Measurements from ENCODE around the gene TCTN2.

The TCTN2 gene

DNA sequence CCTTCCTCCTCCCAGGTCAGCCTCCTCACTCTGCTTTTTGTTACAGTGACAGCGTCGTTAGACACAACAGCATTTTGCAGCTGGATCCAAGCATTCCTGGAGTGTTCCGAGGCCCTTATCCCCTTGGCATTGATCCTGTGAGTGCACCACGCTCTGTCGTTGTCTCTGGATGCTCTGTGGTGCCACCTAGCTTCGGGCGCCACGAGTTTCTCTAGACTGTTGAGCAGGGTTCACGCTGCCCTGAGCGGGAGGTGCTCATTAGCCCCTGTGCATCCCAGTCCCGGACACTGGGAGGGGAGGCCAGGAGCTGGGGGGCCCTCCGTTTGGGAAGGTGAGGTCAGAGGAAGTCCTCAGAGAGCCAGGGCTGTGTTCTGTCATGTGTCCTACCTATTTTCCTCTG, 73.9 kb downstream of the TCTN2 start:
- DNase-seq, result no peak

DNA sequence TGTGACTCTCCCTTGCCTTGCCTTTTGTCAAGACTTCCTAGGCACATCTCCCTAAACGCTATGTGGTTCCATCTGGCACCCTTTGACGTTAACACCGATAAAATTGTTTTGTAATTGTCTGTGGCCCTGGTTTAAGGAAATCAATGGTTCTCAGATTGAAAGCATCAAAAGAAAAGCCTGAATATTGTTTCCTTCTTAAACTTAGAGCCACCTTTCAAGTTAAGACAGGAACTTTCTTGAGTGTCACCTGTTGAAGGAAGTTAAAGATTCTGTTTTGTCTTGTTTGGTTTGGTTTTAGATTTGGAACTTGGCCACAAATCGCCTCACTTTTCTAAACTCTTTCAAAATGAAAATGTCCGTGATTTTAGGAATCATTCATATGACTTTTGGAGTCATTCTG, 76.4 kb downstream of the TCTN2 start:
- DNase-seq, result no peak

DNA sequence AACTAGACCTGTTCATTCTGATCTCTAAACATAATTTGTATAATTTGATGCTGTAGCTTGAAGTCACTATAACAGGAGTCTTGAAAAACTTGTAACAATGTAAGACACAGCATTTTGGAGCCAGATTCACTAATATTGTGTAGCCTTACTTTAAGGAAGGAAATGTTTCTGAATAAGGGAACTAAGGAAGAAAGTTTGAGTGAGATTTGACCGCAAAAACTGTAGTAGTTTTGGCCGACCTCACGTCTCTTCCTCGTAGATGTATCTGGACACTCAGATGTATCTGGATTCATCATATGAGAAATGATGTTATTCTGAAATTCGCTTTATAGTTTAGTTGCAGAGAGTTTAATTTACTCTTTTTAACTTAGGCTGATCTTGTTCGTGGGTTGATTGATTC, 77.2 kb downstream of the TCTN2 start:
- no peak for DNase-seq

DNA sequence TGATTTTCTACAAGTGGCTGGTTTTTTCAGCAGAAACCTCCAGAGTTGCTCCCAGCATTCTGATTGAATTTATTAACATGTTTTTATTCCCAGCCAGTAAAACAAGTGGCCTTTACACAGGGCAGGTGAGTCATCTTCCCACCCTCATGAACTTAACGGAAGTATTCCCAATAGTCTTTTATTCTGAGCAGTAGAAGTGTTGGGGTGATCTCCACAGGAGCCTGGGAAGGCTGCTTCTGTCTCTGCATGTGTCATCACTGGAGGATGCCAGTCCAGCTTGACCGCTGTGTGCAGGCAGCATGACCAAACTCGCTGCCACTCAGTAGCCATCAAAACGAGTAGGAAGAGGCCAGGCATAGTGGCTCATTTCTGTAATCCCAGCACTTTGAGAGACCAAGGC, 77.7 kb downstream of the TCTN2 start:
- no peak for DNase-seq

DNA sequence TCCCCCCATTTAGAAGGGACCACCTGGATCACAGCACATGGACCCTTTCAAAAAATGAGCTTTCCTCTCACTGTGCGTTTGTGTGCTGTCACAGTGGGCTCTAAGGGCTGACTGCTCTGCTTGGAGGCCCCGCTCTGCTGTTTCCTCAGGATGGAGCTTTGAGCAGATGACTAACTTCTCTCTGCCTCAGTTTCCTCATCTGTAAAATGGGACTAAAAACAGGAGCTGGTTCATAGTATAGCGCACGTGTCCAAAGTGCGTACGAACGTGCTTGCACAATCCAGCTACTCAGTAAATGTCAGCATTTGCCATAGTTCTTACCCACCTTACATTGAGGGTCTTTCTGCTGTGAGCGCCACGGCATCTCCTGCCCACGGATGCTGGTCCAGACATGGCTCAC, 78.4 kb downstream of the TCTN2 start:
- DNase-seq, result no peak

DNA sequence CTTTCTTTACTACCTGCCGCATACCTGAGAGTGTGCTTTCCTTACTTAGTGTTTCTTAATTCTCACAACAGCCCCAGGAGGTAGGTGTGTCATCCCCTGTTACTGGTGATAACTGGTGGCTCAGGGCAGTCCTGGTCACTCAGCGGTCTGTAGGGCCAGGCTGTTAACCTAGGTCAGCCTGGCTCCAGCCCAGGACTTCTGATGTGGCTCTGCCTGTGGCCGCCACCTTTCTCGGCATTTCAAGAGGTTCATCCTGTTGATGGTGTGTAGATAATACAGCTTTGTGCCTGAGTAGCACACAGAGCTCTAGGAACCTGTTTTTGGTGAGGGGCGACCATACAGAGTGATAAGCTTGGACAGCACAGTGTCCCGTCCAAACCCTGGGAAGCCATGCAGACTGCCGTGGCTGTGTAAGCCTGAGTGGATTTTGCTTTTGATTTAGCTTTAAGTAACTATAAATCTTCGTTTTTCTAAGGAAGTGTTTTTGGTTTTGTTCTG, 79.3 kb downstream of the TCTN2 start:
- DNase-seq, result no peak

DNA sequence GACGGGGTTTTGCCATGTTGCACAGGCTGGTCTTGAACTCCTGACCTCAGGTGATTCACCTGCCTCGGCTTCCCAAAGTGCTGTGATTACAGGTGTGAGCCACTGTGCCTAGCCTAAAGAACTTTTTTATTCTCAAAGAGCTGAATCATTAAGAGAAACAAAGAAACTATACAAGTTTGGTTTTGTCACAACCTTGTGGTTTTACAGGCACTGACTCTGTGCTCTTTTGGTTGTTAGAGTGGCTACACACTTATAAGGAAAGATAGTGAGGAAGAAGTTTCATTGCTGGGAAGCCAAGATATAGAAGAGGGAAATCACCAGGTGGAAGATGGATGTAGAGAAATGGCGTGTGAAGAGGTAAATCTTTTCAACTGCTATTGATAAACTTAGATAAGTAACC, 81.1 kb downstream of the TCTN2 start:
- no peak for DNase-seq

DNA sequence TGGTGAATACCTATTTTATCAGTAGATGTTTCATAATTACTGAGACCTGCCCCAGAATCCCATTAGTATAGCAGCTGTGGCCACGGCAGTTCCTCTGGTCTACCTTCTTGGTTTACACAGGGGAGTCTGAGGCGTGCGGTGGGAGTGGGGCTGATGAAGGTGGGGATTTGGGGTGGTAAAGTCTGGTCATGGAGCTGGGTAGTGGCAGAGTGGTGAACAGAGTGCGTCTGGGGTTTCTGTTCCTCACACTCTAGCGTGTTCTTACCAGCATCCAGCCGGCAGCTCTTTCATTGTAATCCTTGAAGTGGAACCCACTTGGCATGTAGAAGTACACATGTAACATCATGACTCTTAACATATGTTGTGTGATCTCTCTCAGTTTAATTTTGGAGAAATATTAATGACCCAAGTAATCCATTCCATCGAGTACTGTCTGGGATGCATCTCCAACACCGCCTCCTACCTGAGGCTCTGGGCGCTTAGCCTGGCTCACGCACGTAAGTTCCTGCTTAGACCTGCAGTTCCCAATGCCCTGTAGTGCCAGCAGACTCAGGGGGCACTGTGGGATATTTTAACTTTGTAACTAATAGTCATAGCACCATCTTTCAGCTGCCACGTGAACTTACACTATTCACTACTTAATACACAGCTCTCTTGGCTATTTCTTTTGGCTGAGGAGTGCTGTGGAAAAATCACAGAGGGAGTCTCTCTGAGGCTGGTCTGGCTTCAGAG, 83.3 kb downstream of the TCTN2 start:
- no peak for DNase-seq

DNA sequence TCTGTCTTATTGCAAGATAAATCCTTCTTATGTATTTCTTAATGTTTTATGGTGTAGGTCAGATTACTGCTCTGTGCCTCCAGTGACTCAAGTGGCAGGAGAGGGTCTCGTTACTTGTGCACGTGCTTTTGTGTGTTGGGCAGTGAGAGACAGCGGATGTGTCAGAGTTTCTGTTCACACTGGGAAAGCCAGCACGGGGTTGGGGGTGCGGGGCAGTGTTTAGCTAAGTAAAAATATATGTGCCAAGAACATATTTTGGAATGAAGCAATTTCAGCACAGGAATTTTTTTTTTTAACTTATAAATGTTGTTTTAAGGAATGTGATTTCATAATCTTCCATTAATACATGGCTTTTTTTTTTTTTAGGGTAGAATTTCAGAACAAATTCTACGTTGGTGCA, 86.6 kb downstream of the TCTN2 start:
- no peak for DNase-seq

All from NCI-H1417 (cell line).